OCI-LY7 (cell line): Measurements from ENCODE around the gene SPAG16. TPM values are rescaled to one million over a fixed set of nuclear protein-coding genes. Genes with fewer than 3 reads are reported as not detected.

Experiments used
- BruUV-seq: library from RNA; stranded (reverse); fragments of 400-500 nt; replicated peaks from 2 replicates; lab custom pipeline; 2021; lab: Mats Ljungman, UMichigan
- CTCF ChIA-PET: fragments of 300-600 bp; sonication (Branson Sonifier 250); formaldehyde crosslinking; loops from one replicate; lab custom pipeline; 2022; ENCODE audit warnings: antibody characterized with exemption; ENCODE audit not compliant: unreplicated experiment; lab: Charles Lee
- POLR2A ChIA-PET: fragments of 300-600 bp; sonication (Branson Sonifier 250); formaldehyde crosslinking; loops from one replicate; lab custom pipeline; 2022; ENCODE audit warnings: antibody characterized with exemption; lab: Charles Lee
- DNase-seq: peaks from one replicate; pipeline ENCODE4 v3.0.0-alpha.2; 2015; ENCODE audit warnings: low spot score
- H2AFZ ChIP-seq: fragments of 200-600 bp; sonication (generic), shearing (Covaris generic); 2 replicates; pipeline ENCODE4 v1.6.1; 2014; ENCODE audit warnings: mild to moderate bottlenecking, antibody characterized with exemption, low read length, moderate library complexity
- H3K27ac ChIP-seq: fragments of 200-600 bp; sonication (generic); 2 replicates; pipeline ENCODE4 v1.5.1; 2014; ENCODE audit warnings: mixed run types, low read depth, mild to moderate bottlenecking, moderate library complexity, low read length, inconsistent platforms; ENCODE audit not compliant: poor library complexity, severe bottlenecking
- H3K36me3 ChIP-seq: fragments of 200-600 bp; sonication (generic); 2 replicates; pipeline ENCODE4 v1.6.1; 2014; ENCODE audit warnings: mild to moderate bottlenecking, antibody characterized with exemption, low read length, moderate library complexity, mixed read lengths; ENCODE audit not compliant: insufficient read depth
- H3K4me1 ChIP-seq: fragments of 200-600 bp; sonication (generic); 2 replicates; pipeline ENCODE4 v1.5.1; 2014; ENCODE audit warnings: mild to moderate bottlenecking, low read length; ENCODE audit not compliant: insufficient read depth, poor library complexity, severe bottlenecking
- H3K4me2 ChIP-seq: fragments of 200-600 bp; sonication (generic); 2 replicates; pipeline ENCODE4 v1.6.1; 2014; ENCODE audit warnings: mild to moderate bottlenecking, low read length
- H3K4me3 ChIP-seq: fragments of 200-600 bp; sonication (generic); 2 replicates; pipeline ENCODE4 v1.5.1; 2014; ENCODE audit warnings: mild to moderate bottlenecking, low read depth, low read length; ENCODE audit not compliant: poor library complexity, severe bottlenecking
- H3K79me2 ChIP-seq: fragments of 200-600 bp; sonication (generic); 2 replicates; pipeline ENCODE4 v1.6.1; 2016; ENCODE audit warnings: low read depth, mild to moderate bottlenecking, low read length, moderate library complexity, mixed read lengths; ENCODE audit not compliant: insufficient read depth
- H3K9me2 ChIP-seq: fragments of 200-600 bp; sonication (generic); 2 replicates; pipeline ENCODE4 v1.6.1; 2016; ENCODE audit warnings: mild to moderate bottlenecking, low read length, mixed read lengths; ENCODE audit not compliant: insufficient read depth
- H3K9me3 ChIP-seq: fragments of 200-600 bp; sonication (generic); 2 replicates; pipeline ENCODE4 v1.6.1; 2014; ENCODE audit warnings: mild to moderate bottlenecking, mixed run types, low read length, mixed read lengths
- H4K20me1 ChIP-seq: fragments of 200-600 bp; sonication (generic); 2 replicates; pipeline ENCODE4 v1.6.1; 2014; ENCODE audit warnings: mild to moderate bottlenecking, antibody characterized with exemption, low read length, moderate library complexity, mixed read lengths; ENCODE audit not compliant: insufficient read depth
- EZH2phosphoT487 ChIP-seq: fragments of 200-600 bp; sonication (generic); IDR thresholded peaks from 2 replicates; pipeline ENCODE4 v1.6.1; 2018; ENCODE audit warnings: low read depth, borderline replicate concordance, mild to moderate bottlenecking, mixed run types, antibody characterized with exemption, low read length, moderate library complexity, mixed read lengths
- intact Hi-C: fragments of 100-400 bp; cut with micrococcal nuclease; formaldehyde crosslinking; loops from one replicate; pipeline ENCODE4 v1.10.0; 2022; ENCODE audit not compliant: unreplicated experiment
- total RNA-seq, 2 experiments: library from RNA; depleted of rRNA in 1 of 2; stranded (reverse); fragments of >200 nt in 1 of 2; shearing (Covaris generic) in 1 of 2; gene quantifications; 2 replicates each; pipeline ENCODE4 v1.2.3, GENCODE V29; 2014 to 2022
- TF ChIP-seq, protein P1 (sequence below): fragments of 200-600 bp; sonication (generic); conservative IDR thresholded peaks from 2 replicates; pipeline ENCODE4 v1.5.1; 2014; ENCODE audit warnings: mild to moderate bottlenecking, antibody characterized with exemption, low read length, moderate library complexity, mixed read lengths

Gene SPAG16
- total RNA-seq, 2 experiments from 2014 or later, result 22.1 to 24.2 TPM

DNA sequence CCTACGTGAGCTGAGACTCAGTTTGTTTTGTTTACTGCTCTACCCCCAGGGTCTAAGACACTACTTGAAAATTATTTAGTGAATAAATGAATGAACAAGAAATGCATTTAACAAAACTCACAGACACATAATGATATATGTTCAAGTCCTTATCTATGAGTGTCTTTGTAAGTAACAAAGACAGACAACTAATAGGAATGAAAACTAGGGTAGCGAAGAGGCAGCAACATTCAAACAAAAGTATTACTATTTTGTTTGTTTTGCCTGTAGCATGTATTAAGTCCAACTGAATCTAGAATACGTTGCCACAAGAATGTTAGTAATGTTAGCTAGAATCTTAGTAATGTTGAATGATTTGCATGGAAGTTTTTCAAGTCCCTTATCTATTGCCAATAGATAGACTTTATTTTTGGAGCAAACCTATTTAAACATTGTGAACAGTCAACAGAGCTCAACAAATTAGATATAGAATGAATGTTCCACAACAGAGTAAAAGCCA, 981.8 kb downstream of the SPAG16 start:
- H3K4me2 ChIP-seq, result no peak overlapping the region
- DNase-seq, result no peak
- no peaks in the 10 kb centered on the region for H4K20me1 ChIP-seq
- ChIA-PET CTCF (no interaction called here), POLR2A (no interaction called here)
- H3K9me3 ChIP-seq, result no peaks in the 10 kb centered on the region
- H3K4me1 ChIP-seq, result no peaks in the 10 kb centered on the region
- H3K4me3 ChIP-seq, result no peak overlapping the region
- intact Hi-C loops, result no loop called here
- BruUV-seq, result no TSS peak
- H3K79me2 ChIP-seq, result no peaks in the 10 kb centered on the region
- H3K9me2 ChIP-seq, result no peaks in the 10 kb centered on the region
- no peak for TF ChIP-seq EZH2phosphoT487
- TF ChIP-seq, protein P1, sequence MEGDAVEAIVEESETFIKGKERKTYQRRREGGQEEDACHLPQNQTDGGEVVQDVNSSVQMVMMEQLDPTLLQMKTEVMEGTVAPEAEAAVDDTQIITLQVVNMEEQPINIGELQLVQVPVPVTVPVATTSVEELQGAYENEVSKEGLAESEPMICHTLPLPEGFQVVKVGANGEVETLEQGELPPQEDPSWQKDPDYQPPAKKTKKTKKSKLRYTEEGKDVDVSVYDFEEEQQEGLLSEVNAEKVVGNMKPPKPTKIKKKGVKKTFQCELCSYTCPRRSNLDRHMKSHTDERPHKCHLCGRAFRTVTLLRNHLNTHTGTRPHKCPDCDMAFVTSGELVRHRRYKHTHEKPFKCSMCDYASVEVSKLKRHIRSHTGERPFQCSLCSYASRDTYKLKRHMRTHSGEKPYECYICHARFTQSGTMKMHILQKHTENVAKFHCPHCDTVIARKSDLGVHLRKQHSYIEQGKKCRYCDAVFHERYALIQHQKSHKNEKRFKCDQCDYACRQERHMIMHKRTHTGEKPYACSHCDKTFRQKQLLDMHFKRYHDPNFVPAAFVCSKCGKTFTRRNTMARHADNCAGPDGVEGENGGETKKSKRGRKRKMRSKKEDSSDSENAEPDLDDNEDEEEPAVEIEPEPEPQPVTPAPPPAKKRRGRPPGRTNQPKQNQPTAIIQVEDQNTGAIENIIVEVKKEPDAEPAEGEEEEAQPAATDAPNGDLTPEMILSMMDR, result no peak
- no peak overlapping the region for H3K27ac ChIP-seq
- no peaks in the 10 kb centered on the region for H3K36me3 ChIP-seq
- no peak overlapping the region for H2AFZ ChIP-seq

DNA sequence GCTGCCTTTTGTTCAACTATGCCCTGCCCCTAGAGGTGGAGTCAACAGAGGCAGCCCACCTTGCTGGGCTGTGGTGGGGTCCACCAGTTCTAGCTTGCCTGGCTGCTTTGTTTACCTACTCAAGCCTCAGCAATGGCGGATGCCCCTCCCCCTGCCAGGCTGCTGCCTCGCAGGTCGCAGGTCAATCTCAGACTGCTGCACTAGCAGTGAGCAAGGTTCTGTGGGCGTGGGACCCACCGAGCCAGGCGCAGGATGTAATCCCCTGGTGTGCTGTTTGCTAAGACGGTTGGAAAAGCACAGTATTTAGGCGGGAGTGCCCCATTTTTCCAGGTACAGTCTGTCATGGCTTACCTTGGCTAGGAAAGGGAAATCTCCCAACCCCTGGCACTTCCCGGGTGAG, 993.6 kb downstream of the SPAG16 start:
- CTCF ChIA-PET, result no interaction called here
- Histone ChIP-seq H3K9me2 (no peaks in the 10 kb centered on the region), H3K79me2 (no peaks in the 10 kb centered on the region), H3K36me3 (no peaks in the 10 kb centered on the region), H3K4me1 (no peaks in the 10 kb centered on the region), H3K9me3 (no peaks in the 10 kb centered on the region), H4K20me1 (no peaks in the 10 kb centered on the region), H3K27ac (no peak overlapping the region), H2AFZ (no peak overlapping the region), H3K4me2 (no peak overlapping the region), H3K4me3 (no peak overlapping the region)
- POLR2A ChIA-PET, result no interaction called here
- no peak for TF ChIP-seq EZH2phosphoT487
- TF ChIP-seq, protein P1, result no peak
- no TSS peak for BruUV-seq
- intact Hi-C loops, result no loop called here
- no peak for DNase-seq

DNA sequence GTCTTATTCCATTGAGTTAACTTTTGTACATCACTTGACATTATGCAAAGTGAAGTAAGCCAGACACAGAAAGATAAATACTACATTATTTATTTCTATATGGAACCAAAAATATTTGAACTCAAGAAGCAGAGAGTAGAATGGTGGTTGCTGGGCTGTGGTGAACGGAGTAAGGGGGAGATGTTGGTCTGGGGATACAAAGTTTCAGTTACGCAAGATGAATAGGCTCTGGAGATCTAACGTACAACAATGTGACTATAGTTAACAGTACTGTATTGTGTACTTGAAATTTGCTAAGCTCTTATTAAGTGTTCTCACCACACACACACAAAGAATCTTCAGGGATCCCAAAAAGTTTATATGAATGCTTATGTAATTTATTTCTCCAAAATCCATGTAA, 1001.7 kb downstream of the SPAG16 start:
- Histone ChIP-seq H3K4me1 (no peaks in the 10 kb centered on the region), H3K79me2 (no peaks in the 10 kb centered on the region), H3K4me3 (no peak overlapping the region), H3K9me2 (no peaks in the 10 kb centered on the region), H3K27ac (no peak overlapping the region), H3K9me3 (no peaks in the 10 kb centered on the region), H3K4me2 (no peak overlapping the region), H3K36me3 (no peaks in the 10 kb centered on the region), H2AFZ (no peak overlapping the region), H4K20me1 (no peaks in the 10 kb centered on the region)
- no peak for DNase-seq
- ChIA-PET CTCF (no interaction called here), POLR2A (no interaction called here)
- no TSS peak for BruUV-seq
- intact Hi-C loops, result no loop called here
- TF ChIP-seq, protein P1, result no peak
- TF ChIP-seq EZH2phosphoT487, result no peak
